ENCODE results near the gene CDO1. TPM values are rescaled to one million over a fixed set of nuclear protein-coding genes. Genes with fewer than 3 reads are reported as not detected.

CDO1 gene
- total RNA-seq, 1 donor from 2014 or later, result 11.7 TPM

DNA sequence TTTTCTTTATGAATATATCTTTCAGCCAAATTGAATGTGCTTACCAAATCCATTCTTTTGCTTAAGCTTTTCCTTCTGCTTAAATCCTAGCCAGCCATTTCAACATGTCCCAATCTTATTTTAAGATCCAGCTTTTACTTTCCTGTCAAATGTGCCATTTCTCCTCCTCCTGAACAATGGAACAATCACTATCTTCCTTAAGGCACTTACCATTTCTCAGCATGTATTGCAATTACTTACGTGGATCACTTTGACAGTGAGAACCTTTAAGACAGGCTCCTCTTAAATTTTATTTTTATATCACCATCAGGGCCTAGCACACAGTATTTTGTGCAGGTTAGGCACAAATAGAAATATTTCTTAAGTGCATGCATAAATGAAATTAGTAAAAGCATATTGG lies 4.4 kb upstream of the CDO1 start:
- Histone ChIP-seq H3K27me3 (ENCODE audit: control insufficient read depth, insufficient read depth, low read length) (peaks cover 8% of the 10 kb centered on the region), H3K4me3 (ENCODE audit: low read depth, low read length) (no peak overlapping the region), H3K36me3 (ENCODE audit: control insufficient read depth, insufficient read depth, low read length) (no peaks in the 10 kb centered on the region)
- TF ChIP-seq, protein P1, sequence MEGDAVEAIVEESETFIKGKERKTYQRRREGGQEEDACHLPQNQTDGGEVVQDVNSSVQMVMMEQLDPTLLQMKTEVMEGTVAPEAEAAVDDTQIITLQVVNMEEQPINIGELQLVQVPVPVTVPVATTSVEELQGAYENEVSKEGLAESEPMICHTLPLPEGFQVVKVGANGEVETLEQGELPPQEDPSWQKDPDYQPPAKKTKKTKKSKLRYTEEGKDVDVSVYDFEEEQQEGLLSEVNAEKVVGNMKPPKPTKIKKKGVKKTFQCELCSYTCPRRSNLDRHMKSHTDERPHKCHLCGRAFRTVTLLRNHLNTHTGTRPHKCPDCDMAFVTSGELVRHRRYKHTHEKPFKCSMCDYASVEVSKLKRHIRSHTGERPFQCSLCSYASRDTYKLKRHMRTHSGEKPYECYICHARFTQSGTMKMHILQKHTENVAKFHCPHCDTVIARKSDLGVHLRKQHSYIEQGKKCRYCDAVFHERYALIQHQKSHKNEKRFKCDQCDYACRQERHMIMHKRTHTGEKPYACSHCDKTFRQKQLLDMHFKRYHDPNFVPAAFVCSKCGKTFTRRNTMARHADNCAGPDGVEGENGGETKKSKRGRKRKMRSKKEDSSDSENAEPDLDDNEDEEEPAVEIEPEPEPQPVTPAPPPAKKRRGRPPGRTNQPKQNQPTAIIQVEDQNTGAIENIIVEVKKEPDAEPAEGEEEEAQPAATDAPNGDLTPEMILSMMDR (IDR thresholded peaks at IDR 0.05; ENCODE audit: insufficient read depth, low read length, poor library complexity, severe bottlenecking), result no peak
- no peak for DNase-seq (ENCODE audit: low read depth)

DNA sequence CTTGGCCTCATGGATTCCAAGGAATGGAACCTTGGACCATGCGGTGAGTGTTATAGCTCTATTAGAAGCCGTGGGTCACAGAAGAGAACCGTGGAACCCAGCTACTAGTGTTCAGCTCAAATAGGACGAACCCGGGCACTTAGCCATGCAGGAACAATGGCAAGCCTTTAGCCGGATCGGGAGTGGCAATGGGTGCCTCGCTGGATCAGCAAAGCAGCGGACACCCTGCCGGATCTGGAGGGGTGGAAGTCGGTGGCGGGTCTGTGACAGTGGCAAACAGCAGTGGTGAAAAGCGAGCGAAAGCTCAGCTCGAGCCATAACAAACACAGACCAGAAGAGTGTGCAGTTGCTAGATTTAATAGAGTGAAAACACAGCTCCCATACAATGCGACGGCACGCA lies 2.4 kb upstream of the CDO1 start:
- peaks cover 14% of the 10 kb centered on the region for H3K27me3 ChIP-seq (ENCODE audit: control insufficient read depth, insufficient read depth, low read length)

DNA sequence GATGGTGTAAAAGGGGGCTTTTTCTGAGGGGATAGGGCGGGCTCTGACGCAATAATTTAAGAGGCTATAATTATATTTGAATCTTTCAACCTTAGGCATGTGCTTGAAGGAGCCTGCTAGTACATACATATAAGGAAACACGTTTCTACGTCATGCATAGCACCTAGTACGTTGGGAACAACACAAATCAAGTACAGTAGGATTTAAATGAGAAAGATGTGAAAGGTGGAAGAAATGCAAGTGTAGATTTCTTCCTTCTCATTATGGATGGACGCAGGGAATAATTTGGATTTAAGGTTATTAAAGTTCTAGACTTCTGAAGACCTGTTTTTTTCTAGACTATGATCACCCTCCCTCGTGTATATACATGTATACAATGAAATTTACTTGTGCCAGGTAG lies 927 bp upstream of the CDO1 start:
- TF ChIP-seq, protein P1 (IDR thresholded peaks at IDR 0.05; ENCODE audit: insufficient read depth, low read length, poor library complexity, severe bottlenecking), result no peak
- H3K27me3 ChIP-seq (ENCODE audit: control insufficient read depth, insufficient read depth, low read length), result peaks cover 14% of the 10 kb centered on the region
- H3K36me3 ChIP-seq (ENCODE audit: control insufficient read depth, insufficient read depth, low read length), result no peaks in the 10 kb centered on the region
- DNase-seq (ENCODE audit: low read depth), result no peak
- H3K4me3 ChIP-seq (ENCODE audit: low read depth, low read length), result no peak overlapping the region

More for the DNA sequence above, 2.4 kb upstream of the CDO1 start:
- no peak overlapping the region for H3K4me3 ChIP-seq (ENCODE audit: low read depth, low read length)
- no peaks in the 10 kb centered on the region for H3K36me3 ChIP-seq (ENCODE audit: control insufficient read depth, insufficient read depth, low read length)
- DNase-seq (ENCODE audit: low read depth), result no peak
- TF ChIP-seq, protein P1 (IDR thresholded peaks at IDR 0.05; ENCODE audit: insufficient read depth, low read length, poor library complexity, severe bottlenecking), result no peak

DNA sequence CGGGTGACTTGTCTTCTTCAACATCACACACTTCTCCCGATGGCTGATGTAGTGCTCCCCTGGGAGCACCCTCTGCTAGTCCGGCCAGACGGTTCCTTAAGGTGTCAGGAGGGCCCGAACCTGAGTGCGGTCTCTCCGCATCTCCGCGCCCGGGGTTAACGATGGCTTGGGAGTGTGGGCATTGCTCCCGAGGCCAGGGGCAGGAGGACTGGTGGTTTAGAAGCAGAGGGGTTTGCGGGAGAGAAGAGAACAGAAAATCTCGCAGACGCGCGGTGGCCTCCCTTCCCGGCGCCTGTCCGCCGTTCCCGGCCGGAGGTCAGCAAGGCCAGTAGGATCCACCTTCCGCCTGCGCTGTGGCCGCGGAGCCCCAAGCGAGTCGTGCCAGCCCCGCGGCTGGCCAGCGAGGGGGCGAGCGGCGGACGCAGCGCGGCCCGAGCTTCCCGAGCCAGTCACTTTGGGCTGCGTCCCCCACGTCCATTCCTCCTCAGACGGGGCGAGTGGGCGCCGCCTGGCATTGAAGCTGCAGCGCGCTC lies 700 bp downstream of the CDO1 start:
- H3K27me3 ChIP-seq (ENCODE audit: control insufficient read depth, insufficient read depth, low read length), result peaks cover 14% of the 10 kb centered on the region
- TF ChIP-seq, protein P1 (IDR thresholded peaks at IDR 0.05; ENCODE audit: insufficient read depth, low read length, poor library complexity, severe bottlenecking), result no peak
- no peaks in the 10 kb centered on the region for H3K36me3 ChIP-seq (ENCODE audit: control insufficient read depth, insufficient read depth, low read length)
- peak overlapping the region; percentile 71 for H3K4me3 ChIP-seq (ENCODE audit: low read depth, low read length)
- DNase-seq (ENCODE audit: low read depth), result no peak

DNA sequence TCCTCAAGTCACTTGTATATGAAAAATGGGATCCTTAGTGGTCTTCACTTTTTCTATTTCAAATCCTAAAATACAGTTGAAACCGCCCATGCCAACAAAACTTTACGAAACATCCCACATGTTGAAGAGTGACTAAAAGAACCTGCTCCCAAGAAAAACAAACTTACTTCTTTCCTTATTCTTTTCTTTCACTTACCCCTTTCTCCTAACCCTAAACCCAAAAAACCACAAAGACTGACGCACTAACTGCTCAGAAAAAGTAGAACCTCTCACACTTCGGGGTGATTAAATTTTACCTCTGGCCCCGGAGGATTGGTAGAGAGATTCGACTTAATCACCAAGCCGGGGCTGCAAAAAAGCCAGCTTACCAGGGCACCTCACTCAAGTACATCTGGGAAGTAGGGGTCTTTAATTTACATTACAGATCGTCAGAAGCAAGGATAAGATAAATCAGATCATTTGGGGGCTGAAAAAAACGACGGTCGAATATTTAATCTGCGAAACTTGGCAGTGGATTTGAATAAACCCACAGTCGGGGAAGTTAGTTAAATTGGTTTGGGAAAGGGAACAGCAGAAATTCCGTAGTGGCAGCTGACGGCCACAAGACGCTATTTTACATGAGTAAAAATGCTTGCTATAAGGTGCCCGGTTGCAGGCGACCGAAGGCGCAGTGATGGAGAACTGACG lies 1.3 kb downstream of the CDO1 start:
- DNase-seq (ENCODE audit: low read depth), result no peak
- Histone ChIP-seq H3K4me3 (ENCODE audit: low read depth, low read length) (peak overlapping the region; percentile 71), H3K36me3 (ENCODE audit: control insufficient read depth, insufficient read depth, low read length) (no peaks in the 10 kb centered on the region), H3K27me3 (ENCODE audit: control insufficient read depth, insufficient read depth, low read length) (peaks cover 14% of the 10 kb centered on the region)
- TF ChIP-seq, protein P1 (IDR thresholded peaks at IDR 0.05; ENCODE audit: insufficient read depth, low read length, poor library complexity, severe bottlenecking), result no peak

DNA sequence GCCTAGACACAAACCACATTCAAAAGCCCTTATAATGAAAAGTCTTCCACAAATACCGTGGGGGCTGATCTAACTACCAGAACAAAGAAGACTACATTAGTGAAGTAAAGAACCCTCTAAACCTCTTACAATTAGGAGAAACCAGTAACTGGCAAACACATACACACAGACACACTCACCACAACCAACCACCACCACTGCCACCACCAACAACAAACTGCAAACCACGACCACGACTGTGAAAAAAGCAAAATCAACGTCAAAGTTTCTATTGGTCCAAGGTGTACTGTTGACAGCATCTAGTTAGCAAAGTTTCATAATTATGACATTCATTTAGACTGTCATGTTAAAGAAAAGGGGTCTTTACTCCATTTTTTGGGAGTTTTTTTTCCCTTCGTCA lies 2.7 kb downstream of the CDO1 start:
- Histone ChIP-seq H3K27me3 (ENCODE audit: control insufficient read depth, insufficient read depth, low read length) (peaks cover 14% of the 10 kb centered on the region), H3K4me3 (ENCODE audit: low read depth, low read length) (no peak overlapping the region)

More for the DNA sequence above, 2.7 kb downstream of the CDO1 start:
- no peaks in the 10 kb centered on the region for H3K36me3 ChIP-seq (ENCODE audit: control insufficient read depth, insufficient read depth, low read length)
- no peak for DNase-seq (ENCODE audit: low read depth)
- TF ChIP-seq, protein P1 (IDR thresholded peaks at IDR 0.05; ENCODE audit: insufficient read depth, low read length, poor library complexity, severe bottlenecking), result no peak

Measured in kidney epithelial cell (primary cell).